Stimulated activated CD4-positive, alpha-beta T cell treated with anti-CD3 and anti-CD28 coated beads, Interleukin-12 subunit alpha, Interleukin-12 subunit beta, amount 100 ng/mL, for 4 hours (primary cell): Measurements from ENCODE around the gene GYS2.
"Not testable (repeated sequence)": the region's sequence is repeated elsewhere in the genome, so short reads cannot be mapped to it uniquely, and the experiment has no call there.

Source experiments
- DNase-seq: peaks from one replicate; pipeline ENCODE4 v3.0.0-alpha.2; 2020

The GYS2 gene

GRCh38 chr12:21599143-21599999 lies 5.3 kb downstream of the GYS2 start:
- no peak for DNase-seq

GRCh38 chr12:21598651-21599050 lies 6.0 kb downstream of the GYS2 start:
- DNase-seq = no peak

GRCh38 chr12:21595356-21595755 lies 9.3 kb downstream of the GYS2 start:
- not testable (repeated sequence) for DNase-seq

DNA sequence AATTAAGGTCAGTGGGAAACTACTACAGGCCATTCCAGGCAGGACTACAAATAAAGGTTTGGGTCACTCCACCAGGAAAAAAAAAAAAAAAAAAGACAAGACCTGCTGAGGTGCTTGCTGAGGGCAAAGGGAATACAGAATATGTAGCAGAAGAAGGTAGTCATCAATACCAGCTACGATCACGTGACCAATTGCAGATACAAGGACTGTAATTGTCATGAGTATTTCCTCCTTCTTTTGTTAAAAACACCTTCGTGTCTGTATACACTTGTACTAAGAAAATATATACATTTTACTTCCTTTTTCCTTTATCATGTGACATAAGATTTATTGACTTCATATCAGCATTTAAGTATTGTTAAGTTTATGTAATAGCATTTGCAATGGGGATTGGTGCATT lies 19.2 kb downstream of the GYS2 start:
- no peak for DNase-seq

DNA sequence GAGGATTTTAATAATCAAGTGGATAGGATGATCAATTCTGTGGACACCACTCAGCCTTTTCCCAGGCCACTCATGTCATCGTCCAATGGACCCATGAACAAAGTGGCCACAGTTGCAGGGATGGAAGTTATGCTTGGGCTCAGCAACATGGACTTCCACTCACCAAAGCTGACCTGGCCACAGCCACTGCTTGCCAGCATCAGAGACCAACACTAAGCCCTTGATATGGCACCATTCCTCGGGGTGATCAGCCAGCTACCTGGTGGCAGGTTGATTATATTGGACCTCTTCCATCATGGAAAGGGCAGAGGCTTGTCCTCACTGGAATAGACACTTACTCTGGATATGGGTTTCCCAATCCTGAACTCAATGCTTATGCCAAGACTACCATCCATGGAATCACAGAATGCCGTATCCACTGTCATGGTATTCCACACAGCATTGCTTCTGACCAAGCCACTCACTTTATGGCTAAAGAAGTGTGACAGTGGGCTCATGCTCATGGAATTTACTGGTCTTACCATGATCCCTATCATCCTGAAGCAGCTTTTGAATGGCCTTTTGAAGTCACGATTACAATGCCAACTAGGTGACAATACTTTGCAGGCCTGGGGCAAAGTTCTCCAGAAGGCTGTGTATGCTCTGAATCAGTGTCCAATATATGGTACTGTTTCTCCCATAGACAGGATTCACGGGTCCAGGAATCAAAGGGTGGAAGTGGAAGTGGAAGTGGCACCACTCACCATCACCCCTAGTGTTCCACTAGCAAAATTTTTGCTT lies 20.1 kb downstream of the GYS2 start:
- DNase-seq = not testable (repeated sequence)

- no peak for DNase-seq
These were observed 21.1 kb downstream of the GYS2 start for GRCh38 chr12:21583587-21583986.

DNA sequence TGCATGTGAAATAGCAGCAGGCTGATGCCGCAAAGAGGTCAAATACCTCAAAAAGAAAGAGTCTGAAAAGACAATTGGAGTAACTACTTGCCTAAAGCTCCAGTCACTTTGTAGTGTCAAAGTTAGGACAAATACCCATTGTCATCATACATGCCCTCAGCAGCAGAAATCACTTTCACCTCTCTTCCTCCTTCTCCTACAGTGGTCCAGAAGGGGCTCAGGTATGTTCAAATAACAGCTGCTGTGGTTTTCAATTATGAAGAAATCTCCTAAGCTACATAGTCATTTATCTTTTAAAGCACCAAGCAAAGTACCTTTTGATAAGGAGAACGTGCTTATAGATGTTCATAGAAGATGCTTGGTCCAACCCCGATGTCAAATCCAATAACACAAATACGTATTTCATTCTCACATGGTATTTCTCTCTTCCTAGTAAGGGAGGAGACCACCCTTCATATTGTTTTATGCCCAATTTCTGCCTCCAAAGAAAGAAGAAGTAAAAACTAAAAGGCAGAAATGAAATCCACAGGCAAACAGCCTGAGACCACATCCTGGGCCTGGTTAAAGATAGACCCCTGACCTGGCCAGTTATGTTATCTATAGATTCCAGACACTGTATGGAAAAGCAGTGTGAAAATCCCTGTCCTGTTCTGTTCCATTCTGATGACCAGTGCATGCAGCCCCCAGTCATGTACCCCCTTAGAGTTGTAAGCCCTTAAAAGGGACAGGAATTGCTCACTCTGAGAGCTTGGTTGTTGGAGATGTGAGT lies 23.7 kb downstream of the GYS2 start:
- no peak for DNase-seq

- no peak for DNase-seq
These were observed 27.1 kb downstream of the GYS2 start for GRCh38 chr12:21577516-21577915.

- no peak for DNase-seq
These were observed 28.2 kb downstream of the GYS2 start for GRCh38 chr12:21576431-21576830.

DNA sequence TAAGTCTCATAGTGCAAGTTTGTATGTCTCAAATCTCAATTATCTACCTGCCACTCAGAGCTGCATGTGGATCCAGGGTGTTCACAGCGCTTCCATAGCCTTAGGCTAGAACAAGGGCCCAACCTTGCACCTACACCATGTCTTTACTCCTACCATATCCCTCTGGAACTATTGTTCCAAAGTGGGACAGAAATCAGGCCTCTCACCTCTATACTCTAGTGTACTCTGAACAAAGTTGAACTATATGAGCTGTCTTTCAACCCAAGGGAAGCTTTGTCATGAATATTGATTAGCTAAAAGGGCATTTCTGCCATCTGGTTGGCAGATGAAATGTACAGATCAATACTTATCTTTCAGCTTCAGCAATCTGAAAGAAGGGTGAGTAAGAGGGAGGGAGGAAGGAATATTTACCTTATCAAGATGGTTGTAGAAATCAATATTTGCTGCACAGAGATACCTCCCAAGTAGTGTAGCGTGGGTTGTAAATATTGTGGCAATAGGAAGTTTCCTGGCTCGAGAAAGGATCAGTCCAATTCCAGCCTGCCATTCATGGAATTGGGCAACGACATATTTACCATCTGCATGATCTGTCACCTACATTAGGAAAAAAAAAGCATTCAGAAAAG lies 30.8 kb downstream of the GYS2 start:
- no peak for DNase-seq

- DNase-seq = no peak
These were observed 33.6 kb downstream of the GYS2 start for GRCh38 chr12:21571046-21571445.

GRCh38 chr12:21568115-21568514 lies 36.5 kb downstream of the GYS2 start:
- no peak for DNase-seq

DNA sequence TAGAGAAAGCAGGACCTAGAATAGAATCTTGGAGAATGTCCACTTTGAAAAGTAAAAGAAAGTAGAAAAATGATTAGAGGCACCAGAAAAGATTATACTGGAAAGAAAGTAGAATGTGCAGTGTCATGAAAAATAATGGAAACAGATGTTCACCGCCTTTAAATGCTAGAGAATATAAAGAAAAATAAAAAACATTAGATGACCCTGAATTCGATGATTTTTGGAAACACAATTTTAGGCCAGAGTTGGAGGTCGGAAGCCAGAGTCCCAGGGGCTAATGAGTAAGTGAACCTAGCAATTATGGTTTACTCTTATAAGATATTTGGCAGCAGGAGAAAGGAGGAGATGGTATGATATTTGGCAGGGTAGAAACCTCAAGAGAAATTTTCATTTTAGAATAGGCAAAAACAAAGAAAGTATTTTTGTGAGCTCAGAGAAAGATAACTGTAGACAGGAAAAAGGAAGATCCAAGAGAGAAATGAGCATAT lies 37.7 kb downstream of the GYS2 start:
- no peak for DNase-seq

- DNase-seq = no peak
These were observed 38.3 kb downstream of the GYS2 start for GRCh38 chr12:21566223-21566906.

- no peak for DNase-seq
These were observed 41.8 kb downstream of the GYS2 start for GRCh38 chr12:21562859-21563258.

GRCh38 chr12:21561158-21561557 lies 43.5 kb downstream of the GYS2 start:
- DNase-seq = no peak

DNA sequence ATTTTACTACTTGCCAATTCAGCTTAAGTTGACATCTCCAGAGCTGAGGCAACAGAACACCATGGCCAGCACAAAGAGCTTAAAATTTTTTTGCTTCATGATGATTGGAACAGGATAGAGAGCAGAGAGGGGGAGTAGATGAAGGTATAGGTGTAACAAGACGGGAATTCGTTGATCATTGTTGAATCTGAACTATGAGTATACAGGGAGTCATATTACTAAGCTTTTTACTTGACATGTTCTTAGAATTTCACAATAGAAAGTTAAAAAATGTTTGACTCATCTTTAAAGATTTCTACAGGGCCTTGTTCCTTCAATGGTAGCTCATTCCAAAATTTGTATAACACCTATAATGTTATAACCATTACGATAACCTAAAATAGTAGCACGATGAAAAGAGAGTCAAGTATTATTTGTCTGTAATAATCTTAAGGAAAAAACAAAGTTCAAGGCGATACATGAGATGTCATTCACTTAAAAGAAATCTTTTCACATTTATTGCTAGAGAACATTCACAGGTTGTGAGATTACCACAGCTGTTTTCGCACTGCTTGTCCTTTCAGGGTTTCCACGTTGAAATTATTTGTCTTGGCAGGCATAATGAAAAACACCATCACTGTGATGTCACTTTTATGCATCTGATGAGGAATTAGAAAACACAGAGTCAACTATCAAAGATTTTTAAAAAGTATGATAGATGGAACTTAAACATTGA lies 44.6 kb downstream of the GYS2 start:
- DNase-seq = no peak

- DNase-seq = no peak
These were observed 46.5 kb downstream of the GYS2 start for GRCh38 chr12:21558100-21558679.

DNA sequence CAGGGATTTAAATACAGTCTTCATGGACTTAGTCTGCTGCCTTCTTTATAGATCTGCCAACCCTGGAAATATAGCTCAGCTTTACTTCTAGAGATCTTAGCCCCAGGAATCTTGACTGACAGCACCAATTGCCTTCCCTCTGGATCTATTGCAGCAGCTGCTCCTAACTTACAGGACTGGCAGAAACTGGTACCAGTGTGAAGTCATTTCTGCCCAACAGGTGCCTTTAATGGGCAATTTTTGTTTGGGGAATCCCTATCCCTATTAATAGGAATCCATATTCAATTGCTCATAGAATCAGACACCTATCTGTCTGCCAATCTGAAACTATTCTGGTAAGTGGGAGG lies 51.3 kb downstream of the GYS2 start:
- DNase-seq = no peak

GRCh38 chr12:21552635-21553328 lies 51.9 kb downstream of the GYS2 start:
- no peak for DNase-seq
